Brain microvascular endothelial cell (primary cell): ENCODE measurements around the gene ZNRF3.
A peak's percentile ranks its signal among the peaks of the same experiment; 100 is the strongest.

Source experiments
- DNase-seq: peaks from one replicate; pipeline ENCODE4 v3.0.0-alpha.2; 2020
- H3K27ac ChIP-seq: fragments of 250-450 bp; sonication (Bioruptor Pico); 2 replicates; pipeline ENCODE4 v1.5.1; 2020; ENCODE audit warnings: mild to moderate bottlenecking, moderate library complexity
- H3K27me3 ChIP-seq: fragments of 250-450 bp; sonication (Bioruptor Pico); replicated peaks from 2 replicates; pipeline ENCODE4 v1.5.1; 2020; ENCODE audit warnings: mild to moderate bottlenecking
- H3K36me3 ChIP-seq: fragments of 250-450 bp; sonication (Bioruptor Pico); replicated peaks from 2 replicates; pipeline ENCODE4 v1.5.1; 2020; ENCODE audit warnings: mild to moderate bottlenecking
- H3K4me3 ChIP-seq: 2 replicates; pipeline ENCODE4 v1.5.1; 2011; ENCODE audit warnings: low read depth, mild to moderate bottlenecking, control low read depth, low read length, moderate library complexity
- CTCF ChIP-seq: IDR thresholded peaks from 2 replicates; pipeline ENCODE4 v1.5.1; 2011; ENCODE audit warnings: low read depth, mild to moderate bottlenecking, moderate library complexity, low read length, control low read depth, inconsistent platforms; ENCODE audit errors: missing control alignments
- in situ Hi-C: cut with HindIII; loops from 2 replicates; pipeline ENCODE4 v1.10.0; 2017; ENCODE audit warnings: low sequenced_read_pairs, low pct_ligation_motif_present

Gene ZNRF3

GRCh38 chr22:28969401-28970168 is 86.2 kb downstream of the ZNRF3 start:
- no peak for DNase-seq
- H3K27ac ChIP-seq, result no peak overlapping the region
- no peak for TF ChIP-seq CTCF
- no peaks in the 10 kb centered on the region for H3K36me3 ChIP-seq
- H3K4me3 ChIP-seq, result no peak overlapping the region
- in situ Hi-C loops, result no loop called here
- H3K27me3 ChIP-seq, result no peaks in the 10 kb centered on the region

- in situ Hi-C loops, result no loop called here
- H3K36me3 ChIP-seq, result no peaks in the 10 kb centered on the region
- DNase-seq, result peak; percentile 25
- no peak overlapping the region for H3K4me3 ChIP-seq
- TF ChIP-seq CTCF, result no peak
- H3K27me3 ChIP-seq, result no peaks in the 10 kb centered on the region
- H3K27ac ChIP-seq, result no peak overlapping the region
Observed at GRCh38 chr22:28973352-28973751, 90.0 kb downstream of the ZNRF3 start.

- no peak for TF ChIP-seq CTCF
- H3K27ac ChIP-seq, result peak overlapping the region; percentile 19
- no peaks in the 10 kb centered on the region for H3K27me3 ChIP-seq
- peak; percentile 3 for DNase-seq
- H3K4me3 ChIP-seq, result peak overlapping the region; percentile 31
- H3K36me3 ChIP-seq, result no peaks in the 10 kb centered on the region
- in situ Hi-C loops, result no loop called here
Observed at GRCh38 chr22:28977060-28977459, 93.7 kb downstream of the ZNRF3 start.

GRCh38 chr22:28977481-28977971 is 94.2 kb downstream of the ZNRF3 start:
- Histone ChIP-seq H3K27me3 (no peaks in the 10 kb centered on the region), H3K36me3 (no peaks in the 10 kb centered on the region), H3K27ac (peak overlapping the region; percentile 18), H3K4me3 (peak overlapping the region; percentile 31)
- in situ Hi-C loops, result no loop called here
- no peak for TF ChIP-seq CTCF
- peak; percentile 28 for DNase-seq

- in situ Hi-C loops, result no loop called here
- Histone ChIP-seq H3K27ac (peak overlapping the region; percentile 18), H3K27me3 (no peaks in the 10 kb centered on the region), H3K4me3 (no peak overlapping the region), H3K36me3 (no peaks in the 10 kb centered on the region)
- peak; percentile 49 for DNase-seq
- TF ChIP-seq CTCF, result no peak
Observed at GRCh38 chr22:28978158-28978557, 94.8 kb downstream of the ZNRF3 start.
